Cardiac fibroblast (primary cell): Measurements from ENCODE around the gene OSGIN1.

Source experiments
- DNase-seq, 2 donors: peaks; one replicate each; pipeline versions ENCODE4 v3.0.0 to v3.0.0-alpha.2; 2010; ENCODE audit warnings: low read depth in 2 of 2
- H3K4me3 ChIP-seq, 2 donors: replicated peaks in 1 of 2; 1 replicate in 1 of 2; 2 replicates in 1 of 2; pipeline ENCODE4 v1.5.1; 2011; ENCODE audit warnings: low read depth in 2 of 2, low read length in 2 of 2, mild to moderate bottlenecking in 2 of 2, moderate library complexity in 1 of 2
- CTCF ChIP-seq: IDR thresholded peaks from one replicate; pipeline ENCODE4 v1.5.1; 2011; ENCODE audit warnings: low read depth, mild to moderate bottlenecking, low read length, inconsistent platforms

OSGIN1 gene

GRCh38 chr16:83995754-83996153, 42.7 kb downstream of the OSGIN1 start:
- no peak for TF ChIP-seq CTCF
- no peak overlapping the region for H3K4me3 ChIP-seq
- DNase-seq, result no peak

GRCh38 chr16:83996481-83997252, 43.6 kb downstream of the OSGIN1 start:
- no peak for TF ChIP-seq CTCF
- no peak for DNase-seq
- H3K4me3 ChIP-seq, result no peak overlapping the region

GRCh38 chr16:83998091-83998490, 45.1 kb downstream of the OSGIN1 start:
- TF ChIP-seq CTCF, result no peak
- DNase-seq, result no peak
- H3K4me3 ChIP-seq, result no peak overlapping the region

GRCh38 chr16:84000989-84001642, 48.1 kb downstream of the OSGIN1 start:
- DNase-seq, result no peak
- TF ChIP-seq CTCF, result no peak
- no peak overlapping the region for H3K4me3 ChIP-seq

GRCh38 chr16:84001726-84002125, 48.7 kb downstream of the OSGIN1 start:
- no peak for TF ChIP-seq CTCF

GRCh38 chr16:84003038-84003437, 50.0 kb downstream of the OSGIN1 start:
- no peak overlapping the region for H3K4me3 ChIP-seq
- no peak for DNase-seq
- TF ChIP-seq CTCF, result no peak

More at GRCh38 chr16:84001726-84002125, 48.7 kb downstream of the OSGIN1 start:
- DNase-seq, result no peak
- no peak overlapping the region for H3K4me3 ChIP-seq
